ENCODE measurements around the gene EZR. TPM values are rescaled to one million over a fixed set of nuclear protein-coding genes. Genes with fewer than 3 reads are reported as not detected.
"Not testable (repeated sequence)": the region's sequence is repeated elsewhere in the genome, so short reads cannot be mapped to it uniquely, and the experiment has no call there.

The EZR gene
- total RNA-seq, 2 experiments from 2014 or later: 201 to 210 TPM

DNA sequence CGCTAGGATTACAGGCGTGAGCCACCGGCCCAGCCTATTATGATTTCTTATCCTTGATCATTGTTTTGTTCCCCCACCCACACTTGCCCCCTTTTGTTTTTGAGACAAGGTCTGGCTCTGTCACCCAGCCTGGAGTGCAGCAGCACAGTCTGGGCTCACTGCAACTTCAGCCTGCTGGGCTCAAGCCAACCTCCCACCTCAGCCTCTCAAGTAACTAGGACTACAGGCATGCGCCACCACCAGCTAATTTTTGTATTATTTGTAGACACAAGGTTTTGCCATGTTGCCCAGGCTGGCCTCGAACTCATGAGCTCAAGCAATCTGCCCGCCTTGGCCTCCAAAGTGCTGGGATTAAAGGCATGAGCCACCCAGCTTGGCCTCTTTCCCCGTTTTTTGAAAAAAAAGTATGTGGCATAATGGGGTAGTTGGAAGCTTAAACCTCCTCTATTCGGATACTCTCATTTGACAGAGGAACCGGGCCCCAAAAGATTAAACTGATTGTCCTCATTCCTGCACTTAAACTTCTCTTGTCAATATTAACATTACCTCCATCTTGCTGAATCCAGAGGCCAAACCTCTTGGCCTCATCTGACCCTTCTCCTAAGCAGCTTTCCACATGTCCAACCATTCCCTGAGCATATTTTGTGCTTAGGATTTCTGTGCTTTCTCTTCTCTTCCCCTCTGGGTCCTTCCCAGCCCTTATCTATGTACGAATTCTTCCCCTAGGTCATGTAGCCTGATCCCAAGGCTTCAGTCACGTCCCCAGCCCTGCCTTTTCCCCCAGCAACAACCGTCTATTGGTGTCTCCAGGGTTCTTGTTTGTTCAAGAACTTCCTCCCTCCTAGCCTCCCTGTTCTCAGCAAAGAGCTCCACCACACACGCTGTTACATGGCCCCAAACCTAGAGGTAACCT is 6.1 kb upstream of the EZR start:
- CTCF ChIA-PET: interaction anchor here (0.6 to 1.2 kb wide), 4 partner anchors 13 to 22 kb away, joined by 3 read pairs; no protein-coding TSS in a partner anchor
- H3K27ac Mint-ChIP-seq: no peak overlapping the region
- DNase-seq: no peak

DNA sequence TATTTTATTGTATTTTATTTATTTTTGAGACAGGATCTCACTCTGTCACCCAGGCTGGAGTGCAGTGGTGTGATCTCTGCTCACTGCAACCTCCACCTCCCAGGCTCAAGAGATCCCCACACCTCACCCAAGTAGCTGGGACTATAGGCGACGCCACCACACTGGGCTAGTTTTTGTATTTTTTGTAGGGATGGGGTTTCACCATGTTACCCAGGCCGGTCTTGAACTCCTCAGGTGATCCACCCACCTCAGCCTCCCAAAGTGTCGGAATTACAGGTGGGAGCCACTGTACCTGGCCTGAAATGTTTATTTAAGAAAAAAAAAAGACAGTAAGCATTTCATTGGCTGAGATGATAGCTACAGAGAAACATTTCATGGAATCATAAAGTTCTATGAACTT is 4.4 kb upstream of the EZR start:
- H3K4me3 Mint-ChIP-seq; H3K27ac Mint-ChIP-seq; H3K9me3 Mint-ChIP-seq; DNase-seq; POLR2A ChIA-PET; H3K27me3 Mint-ChIP-seq; H3K36me3 Mint-ChIP-seq (ENCODE audit: low read depth): not testable (repeated sequence)
- CTCF ChIA-PET: interaction anchor here (0.5 to 1.3 kb wide), 8 partner anchors 12 to 990 kb away, joined by 3 to 4 read pairs (median 3); no protein-coding TSS in a partner anchor
- peaks cover 21% of the 10 kb centered on the region for H3K4me1 Mint-ChIP-seq

More for the DNA sequence above, 6.1 kb upstream of the EZR start:
- POLR2A ChIA-PET: no interaction called here
- H3K36me3 Mint-ChIP-seq (ENCODE audit: low read depth): peaks cover under 1% of the 10 kb centered on the region
- peaks cover under 1% of the 10 kb centered on the region for H3K9me3 Mint-ChIP-seq
- no peak overlapping the region for H3K4me3 Mint-ChIP-seq
- no peaks in the 10 kb centered on the region for H3K27me3 Mint-ChIP-seq
- peaks cover 13% of the 10 kb centered on the region for H3K4me1 Mint-ChIP-seq

DNA sequence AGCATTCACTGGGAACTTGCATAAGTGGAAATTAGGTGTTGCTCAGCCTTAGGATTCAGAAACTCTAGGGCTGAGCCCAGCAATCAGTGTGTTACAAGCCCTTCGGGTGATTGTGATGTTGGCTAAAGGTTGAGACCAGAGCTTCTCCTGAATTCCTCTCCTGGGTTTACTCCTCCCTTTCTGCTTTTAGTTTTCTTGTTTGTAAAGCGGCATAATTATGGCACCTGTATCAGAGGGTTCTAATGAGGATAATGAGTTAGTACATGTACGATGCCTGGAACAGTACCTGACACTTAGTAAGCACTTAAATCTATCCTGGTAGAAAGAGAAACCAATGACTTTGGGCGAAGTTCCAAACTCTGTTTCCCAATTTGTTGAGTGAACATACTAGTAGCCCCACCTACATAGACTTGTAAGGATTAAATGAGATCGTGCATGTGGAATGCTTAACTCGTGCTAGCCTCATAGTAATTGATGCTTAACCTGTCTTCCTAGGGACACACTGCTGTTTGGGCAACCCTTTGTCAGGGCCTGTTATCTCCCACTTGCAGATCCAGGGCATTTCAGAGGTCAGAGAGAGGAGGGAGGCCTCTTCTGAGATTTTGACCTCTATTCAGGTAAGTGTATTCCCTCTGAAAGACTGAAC is 932 bp upstream of the EZR start:
- H3K36me3 Mint-ChIP-seq (ENCODE audit: low read depth): peaks cover 33% of the 10 kb centered on the region
- ChIA-PET POLR2A (interaction anchor here (1.6 kb wide), 1 partner anchor 50 kb away, joined by 7 read pairs; no protein-coding TSS in a partner anchor), CTCF (interaction anchor here (0.8 to 2.7 kb wide), 5 partner anchors 11 to 75 kb away, joined by 3 to 10 read pairs (median 3); no protein-coding TSS in a partner anchor)
- H3K4me3 Mint-ChIP-seq: peak overlapping the region; percentile 100
- DNase-seq: no peak
- H3K9me3 Mint-ChIP-seq: peaks cover 5% of the 10 kb centered on the region
- H3K27me3 Mint-ChIP-seq: no peaks in the 10 kb centered on the region
- H3K4me1 Mint-ChIP-seq: peaks cover 35% of the 10 kb centered on the region
- H3K27ac Mint-ChIP-seq: peak overlapping the region; percentile 75

DNA sequence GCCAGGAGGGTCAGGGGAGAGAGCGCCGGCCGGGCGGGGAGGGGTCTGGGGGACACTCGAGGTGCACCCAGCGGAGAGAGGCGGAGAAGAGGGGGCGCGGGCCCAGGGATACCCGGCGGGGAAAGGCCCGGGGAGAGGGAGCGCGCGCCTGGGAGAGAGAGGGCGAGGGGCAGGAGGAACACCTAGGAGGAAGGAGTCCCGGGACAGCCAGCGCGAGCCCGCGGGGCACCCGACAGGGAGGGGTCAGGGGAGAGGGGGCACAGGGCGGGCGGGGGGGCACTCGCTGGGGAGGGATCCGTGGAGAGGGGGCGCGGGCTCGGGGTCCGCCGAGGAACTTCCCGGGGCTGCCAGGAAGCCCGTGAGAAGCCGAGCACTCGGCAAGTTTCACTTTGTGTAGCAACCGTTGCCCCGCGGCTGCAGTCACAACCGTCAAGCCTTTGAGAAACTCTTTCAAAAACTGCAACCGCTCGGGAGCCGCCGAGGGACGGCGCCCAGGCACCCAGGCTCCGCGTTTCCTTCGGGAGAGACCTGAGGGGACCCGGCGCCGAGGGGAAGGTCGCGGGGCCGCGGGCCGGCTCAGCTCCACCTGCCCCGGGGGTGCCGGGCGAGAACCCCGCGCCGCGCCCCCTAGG is 471 bp downstream of the EZR start:
- Mint-ChIP-seq H3K27ac (peak overlapping the region; percentile 98), H3K4me1 (peaks cover 49% of the 10 kb centered on the region), H3K27me3 (no peaks in the 10 kb centered on the region), H3K4me3 (peak overlapping the region; percentile 100), H3K9me3 (peaks cover 5% of the 10 kb centered on the region), H3K36me3 (ENCODE audit: low read depth) (peaks cover 47% of the 10 kb centered on the region)
- CTCF ChIA-PET: interaction anchor here (0.7 to 2.7 kb wide), 4 partner anchors 14 to 416 kb away, joined by 3 to 10 read pairs (median 4); no protein-coding TSS in a partner anchor
- POLR2A ChIA-PET: interaction anchor here (0.8 to 1.6 kb wide), 3 partner anchors 29 to 51 kb away, joined by 3 to 7 read pairs (median 3); no protein-coding TSS in a partner anchor
- DNase-seq: peak; percentile 81

DNA sequence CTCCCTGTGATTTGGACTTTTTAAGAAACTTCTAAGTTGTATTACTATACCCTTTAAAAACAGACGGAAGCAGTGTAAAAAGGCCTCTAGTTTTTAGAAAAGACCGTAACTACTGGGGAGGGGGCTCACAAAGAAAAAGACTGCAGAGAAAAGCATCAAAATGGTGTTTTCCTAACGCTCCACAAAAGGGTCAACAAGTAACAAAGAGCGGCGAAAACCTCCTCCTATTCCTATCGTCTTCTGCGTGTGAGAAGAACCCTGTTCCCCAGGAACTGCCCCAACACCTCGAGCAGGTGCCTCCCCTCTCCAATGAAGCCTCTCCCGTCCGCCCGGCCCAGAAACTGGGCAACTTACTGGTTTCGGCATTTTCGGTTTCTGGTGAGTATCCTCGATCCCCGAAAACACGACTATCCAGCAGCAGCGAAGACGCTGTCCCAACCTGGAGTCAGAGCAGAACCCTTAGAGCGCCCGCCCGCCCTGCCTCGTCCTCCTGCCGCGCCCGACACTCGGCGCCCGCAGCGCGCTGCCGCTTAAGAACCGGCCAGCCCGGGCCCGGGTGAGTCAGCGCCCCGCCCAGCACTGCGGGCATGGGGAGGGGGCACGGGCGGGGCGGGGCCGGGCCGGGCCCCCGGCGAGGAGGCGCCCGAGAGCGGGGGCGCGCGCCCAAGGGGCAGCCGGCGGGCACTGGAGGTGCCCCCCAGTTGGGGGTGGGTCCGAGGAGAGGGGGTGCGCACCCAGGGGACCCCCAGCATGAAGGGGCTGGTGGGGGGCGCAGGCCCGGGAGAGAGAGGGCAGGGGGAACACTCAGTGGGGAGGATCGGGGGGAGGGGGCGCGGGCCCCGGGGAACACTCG is 1.2 kb downstream of the EZR start:
- no peaks in the 10 kb centered on the region for H3K27me3 Mint-ChIP-seq
- H3K4me1 Mint-ChIP-seq: peaks cover 55% of the 10 kb centered on the region
- H3K36me3 Mint-ChIP-seq (ENCODE audit: low read depth): peaks cover 55% of the 10 kb centered on the region
- peak overlapping the region; percentile 100 for H3K4me3 Mint-ChIP-seq
- H3K9me3 Mint-ChIP-seq: peaks cover 5% of the 10 kb centered on the region
- ChIA-PET POLR2A (no interaction called here), CTCF (interaction anchor here (0.9 to 1.2 kb wide), 4 partner anchors 12 to 165 kb away, joined by 3 read pairs; no protein-coding TSS in a partner anchor)
- DNase-seq: peak; percentile 80
- H3K27ac Mint-ChIP-seq: peak overlapping the region; percentile 98

GRCh38 chr6:158816803-158817727 is 2.1 kb downstream of the EZR start:
- Mint-ChIP-seq H3K27ac (peak overlapping the region; percentile 98), H3K4me3 (peak overlapping the region; percentile 100), H3K36me3 (ENCODE audit: low read depth) (peaks cover 64% of the 10 kb centered on the region), H3K9me3 (peaks cover 5% of the 10 kb centered on the region), H3K27me3 (no peaks in the 10 kb centered on the region), H3K4me1 (peaks cover 59% of the 10 kb centered on the region)
- CTCF ChIA-PET: interaction anchor here (0.8 to 1.2 kb wide), 5 partner anchors 8 to 164 kb away, joined by 3 read pairs; no protein-coding TSS in a partner anchor
- peak; percentile 41 for DNase-seq
- POLR2A ChIA-PET: no interaction called here

DNA sequence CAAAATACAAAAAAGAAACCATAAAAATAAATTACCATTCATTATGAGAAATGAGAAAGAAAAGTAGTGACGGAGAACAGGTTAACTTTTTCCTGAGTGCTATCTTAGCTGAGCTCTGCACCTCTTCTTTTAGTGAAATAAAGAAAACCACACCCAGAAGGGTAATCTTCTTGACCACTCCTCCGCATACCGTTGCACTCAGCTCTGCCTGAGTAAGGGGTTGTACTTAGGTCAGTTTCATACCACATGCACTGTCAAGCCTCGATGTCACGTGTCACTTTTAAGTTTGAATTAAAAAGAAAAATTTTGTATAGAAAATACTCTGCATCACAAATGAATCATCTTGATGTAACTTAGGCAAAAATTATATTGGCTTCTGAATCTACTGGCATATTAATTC is 2.8 kb downstream of the EZR start:
- POLR2A ChIA-PET: no interaction called here
- Mint-ChIP-seq H3K4me1 (peaks cover 66% of the 10 kb centered on the region), H3K27ac (peak overlapping the region; percentile 98)

DNA sequence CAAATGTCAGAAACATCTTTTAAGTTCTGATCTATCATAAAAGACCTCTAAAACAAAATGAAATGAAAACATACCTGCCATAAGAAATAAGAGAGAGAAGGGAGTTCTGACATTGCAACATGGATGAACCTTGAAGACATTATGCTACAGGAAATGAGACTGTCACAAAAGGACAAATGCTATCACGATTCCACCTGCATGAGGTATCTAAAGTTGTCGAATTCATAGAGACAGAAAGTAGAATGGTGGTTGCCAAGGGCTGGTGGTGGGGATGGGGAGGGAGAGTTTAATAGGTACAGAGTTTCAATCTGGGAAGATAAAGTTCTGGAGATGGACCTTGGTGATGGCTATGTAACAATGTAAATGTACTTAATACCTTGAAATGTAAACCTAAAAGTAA is 3.3 kb downstream of the EZR start:
- Mint-ChIP-seq H3K4me3 (peak overlapping the region; percentile 100), H3K27ac (peak overlapping the region; percentile 98), H3K4me1 (peaks cover 67% of the 10 kb centered on the region), H3K27me3 (no peaks in the 10 kb centered on the region), H3K9me3 (peaks cover 5% of the 10 kb centered on the region), H3K36me3 (ENCODE audit: low read depth) (peaks cover 71% of the 10 kb centered on the region)
- ChIA-PET POLR2A (no interaction called here), CTCF (no interaction called here)
- DNase-seq: no peak

More for the DNA sequence above, 2.8 kb downstream of the EZR start:
- CTCF ChIA-PET: no interaction called here
- Mint-ChIP-seq H3K27me3 (no peaks in the 10 kb centered on the region), H3K9me3 (peaks cover 5% of the 10 kb centered on the region), H3K4me3 (peak overlapping the region; percentile 100), H3K36me3 (ENCODE audit: low read depth) (peaks cover 71% of the 10 kb centered on the region)
- DNase-seq: no peak

GRCh38 chr6:158815379-158815724 is 3.8 kb downstream of the EZR start:
- Mint-ChIP-seq H3K4me3 (peak overlapping the region; percentile 100), H3K27ac (peak overlapping the region; percentile 98), H3K4me1 (peaks cover 73% of the 10 kb centered on the region), H3K36me3 (ENCODE audit: low read depth) (peaks cover 77% of the 10 kb centered on the region), H3K27me3 (no peaks in the 10 kb centered on the region), H3K9me3 (peaks cover 5% of the 10 kb centered on the region)
- ChIA-PET POLR2A (no interaction called here), CTCF (no interaction called here)
- no peak for DNase-seq

DNA sequence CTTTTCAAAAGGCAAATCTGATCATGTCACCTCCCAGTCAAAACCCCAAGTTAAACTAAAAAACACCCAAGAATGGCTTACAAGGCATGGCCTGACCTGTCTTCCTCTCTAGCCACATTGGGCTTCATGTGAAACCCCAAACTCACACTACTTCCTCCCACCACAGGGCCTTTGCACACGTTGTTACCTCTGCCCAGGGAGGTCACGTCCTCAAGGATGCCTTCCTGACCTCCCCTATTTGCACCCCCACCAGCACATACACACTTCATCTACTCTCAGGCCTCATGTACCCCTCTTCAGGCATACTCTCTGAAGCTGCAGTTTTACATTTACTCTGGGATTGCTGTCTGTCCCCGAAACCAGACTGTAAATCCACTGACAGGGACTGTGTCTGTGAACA is 6.1 kb downstream of the EZR start:
- peaks cover 86% of the 10 kb centered on the region for H3K4me1 Mint-ChIP-seq
- ChIA-PET CTCF (interaction anchor here (0.6 to 1.8 kb wide), 6 partner anchors 9 to 1823 kb away, joined by 3 to 4 read pairs (median 4); no protein-coding TSS in a partner anchor), POLR2A (no interaction called here)

GRCh38 chr6:158812611-158813010 is 6.6 kb downstream of the EZR start:
- peaks cover 90% of the 10 kb centered on the region for H3K4me1 Mint-ChIP-seq
- H3K27me3 Mint-ChIP-seq: no peaks in the 10 kb centered on the region
- no peaks in the 10 kb centered on the region for H3K9me3 Mint-ChIP-seq
- DNase-seq: no peak
- H3K27ac Mint-ChIP-seq: peak overlapping the region; percentile 71
- POLR2A ChIA-PET: no interaction called here
- H3K4me3 Mint-ChIP-seq: peak overlapping the region; percentile 4
- peaks cover 95% of the 10 kb centered on the region for H3K36me3 Mint-ChIP-seq (ENCODE audit: low read depth)
- CTCF ChIA-PET: interaction anchor here (0.9 to 1.2 kb wide), 2 partner anchors 52 to 160 kb away, joined by 3 read pairs; no protein-coding TSS in a partner anchor

More for the DNA sequence above, 6.1 kb downstream of the EZR start:
- Mint-ChIP-seq H3K4me3 (peak overlapping the region; percentile 4), H3K27ac (peak overlapping the region; percentile 71), H3K36me3 (ENCODE audit: low read depth) (peaks cover 94% of the 10 kb centered on the region), H3K27me3 (no peaks in the 10 kb centered on the region), H3K9me3 (no peaks in the 10 kb centered on the region)
- DNase-seq: peak; percentile 23
